K562 (cell line): ENCODE measurements around the gene SRGAP3. TPM values are rescaled to one million over a fixed set of nuclear protein-coding genes. Genes with fewer than 3 reads are reported as not detected.

Experiments
- ATAC-seq: fragments of 200-7000 bp; cut with Tn5 transposase; 3 replicates; pipeline ENCODE4 v1.9.1; 2020; ENCODE audit warnings: moderate library complexity
- BruUV-seq: library from RNA; stranded (reverse); fragments of 400-500 nt; replicated peaks from 2 replicates; lab custom pipeline; 2021; lab: Mats Ljungman, UMichigan
- CTCF ChIA-PET: fragments of 300-600 bp; formaldehyde crosslinking; extraction: SDS; loops from one replicate; lab custom pipeline; 2021; ENCODE audit warnings: low intra/inter-chr PET ratio; lab: Yijun Ruan, JAX
- POLR2A ChIA-PET: fragments of 300-600, 350-650 bp; sonication (Branson Sonifier 250); formaldehyde crosslinking; extraction: SDS; loops from one replicate; lab custom pipeline; 2021; ENCODE audit warnings: antibody characterized with exemption, inconsistent platforms; lab: Yijun Ruan, JAX
- DNase-seq, 4 experiments: peaks; one replicate each; pipeline versions ENCODE4 v3.0.0 to v3.0.0-alpha.2; 2011 to 2018; ENCODE audit warnings: low spot score in 3 of 4, mixed read lengths in 3 of 4; ENCODE audit errors: extremely low read depth in 1 of 4
- FAIRE-seq: peaks from 2 replicates; lab custom pipeline; 2011; peaks lifted over from hg19 to GRCh38; lab: Jason Lieb, UNC
- H2AFZ ChIP-seq: 2 replicates; pipeline ENCODE4 v1.6.0; 2011; ENCODE audit warnings: low read depth, low read length, control low read depth, inconsistent platforms
- H3K27ac ChIP-seq: fragments of 200-600 bp; 3 replicates; pipeline ENCODE4 v1.8.0; 2011; ENCODE audit warnings: low read depth, mild to moderate bottlenecking, control low read depth, inconsistent platforms, low read length, moderate library complexity, mixed read lengths; ENCODE audit errors: extremely low read depth
- H3K27me3 ChIP-seq, 2 experiments: fragments of 300-600 bp in 1 of 2; 2 replicates in 1 of 2; 3 replicates in 1 of 2; pipeline versions ENCODE4 v1.6.0 to v1.8.0; 2011; ENCODE audit warnings: inconsistent platforms in 2 of 2, low read length in 2 of 2, mild to moderate bottlenecking in 1 of 2, mixed read lengths in 1 of 2, moderate library complexity in 1 of 2; ENCODE audit not compliant: control insufficient read depth in 2 of 2, insufficient read depth in 2 of 2
- H3K36me3 ChIP-seq: fragments of 300-600 bp; 3 replicates; pipeline ENCODE4 v1.8.0; 2011; ENCODE audit warnings: mild to moderate bottlenecking, low read length, inconsistent platforms; ENCODE audit not compliant: control insufficient read depth, insufficient read depth
- H3K4me1 ChIP-seq, 2 experiments: fragments of 200-600 bp in 1 of 2; replicated peaks in 1 of 2; 2 replicates in 1 of 2; 3 replicates in 1 of 2; pipeline versions ENCODE4 v1.5.1 to v1.8.0; 2011; ENCODE audit warnings: inconsistent platforms in 2 of 2, low read length in 2 of 2, mild to moderate bottlenecking in 1 of 2, mixed read lengths in 1 of 2, moderate library complexity in 1 of 2; ENCODE audit not compliant: control insufficient read depth in 2 of 2, insufficient read depth in 2 of 2
- H3K4me2 ChIP-seq: 2 replicates; pipeline ENCODE4 v1.6.1; 2011; ENCODE audit warnings: low read length, control low read depth, inconsistent platforms, mixed read lengths; ENCODE audit not compliant: insufficient read depth
- H3K4me3 ChIP-seq: fragments of 200-600 bp; sonication (generic), shearing (Covaris generic); 2 replicates; pipeline ENCODE4 v1.5.1; 2016; ENCODE audit warnings: control low read depth, inconsistent platforms
- H3K79me2 ChIP-seq: fragments of 200-600 bp; 3 replicates; pipeline ENCODE4 v1.8.0; 2011; ENCODE audit warnings: low read length, inconsistent platforms; ENCODE audit not compliant: control insufficient read depth, insufficient read depth
- H3K9ac ChIP-seq, 2 experiments: 2 replicates each; pipeline versions ENCODE4 v1.6.0 to v1.6.1; 2011; ENCODE audit warnings: low read depth in 2 of 2, low read length in 2 of 2, control low read depth in 1 of 2, inconsistent platforms in 1 of 2, mild to moderate bottlenecking in 1 of 2, mixed read lengths in 1 of 2; ENCODE audit not compliant: insufficient read depth in 1 of 2
- H3K9me1 ChIP-seq: one replicate; pipeline ENCODE4 v1.6.0; 2011; ENCODE audit warnings: inconsistent platforms, mild to moderate bottlenecking, low read length, moderate library complexity; ENCODE audit not compliant: control insufficient read depth, insufficient read depth
- H3K9me3 ChIP-seq: replicated peaks from 2 replicates; pipeline ENCODE4 v1.5.1; 2011; ENCODE audit warnings: low read depth, low read length, inconsistent platforms; ENCODE audit not compliant: control insufficient read depth, insufficient read depth
- H4K20me1 ChIP-seq: replicated peaks from 2 replicates; pipeline ENCODE4 v1.6.1; 2011; ENCODE audit warnings: low read length, inconsistent platforms, mixed read lengths; ENCODE audit not compliant: control insufficient read depth, insufficient read depth
- ARID3B ChIP-seq: fragments of 250-450 bp; sonication (Bioruptor Pico); IDR thresholded peaks from 2 replicates; pipeline ENCODE4 v1.4.0; 2020; ENCODE audit warnings: borderline replicate concordance
- ATF1 ChIP-seq, 2 experiments: fragments of 450-650 bp in 1 of 2; IDR thresholded peaks; 2 replicates each; pipeline ENCODE4 v1.6.1; 2016; ENCODE audit warnings: missing compliant biosample characterization in 1 of 2, missing genetic modification characterization in 1 of 2
- BCOR ChIP-seq: fragments of 450-650 bp; IDR thresholded peaks from 2 replicates; pipeline ENCODE4 v1.6.1; 2016
- CC2D1A ChIP-seq: fragments of 450-650 bp; IDR thresholded peaks from 2 replicates; pipeline ENCODE4 v1.6.1; 2017; ENCODE audit warnings: mild to moderate bottlenecking
- DACH1 ChIP-seq: fragments of 450-650 bp; IDR thresholded peaks from 2 replicates; pipeline ENCODE4 v1.6.1; 2018; ENCODE audit not compliant: partially characterized antibody
- DMBX1 ChIP-seq: fragments of 250-450 bp; sonication (Bioruptor Pico); IDR thresholded peaks from 2 replicates; pipeline ENCODE4 v1.8.0; 2022; ENCODE audit warnings: inconsistent platforms, mild to moderate bottlenecking, moderate library complexity, borderline replicate concordance
- EP400 ChIP-seq: fragments of 450-650 bp; IDR thresholded peaks from 2 replicates; pipeline ENCODE4 v1.6.1; 2017; ENCODE audit warnings: antibody characterized with exemption, mild to moderate bottlenecking, moderate library complexity
- ERF ChIP-seq: fragments of 450-650 bp; formaldehyde crosslinking; IDR thresholded peaks from 2 replicates; pipeline ENCODE4 v1.4.0; 2020; ENCODE audit warnings: mild to moderate bottlenecking, mixed read lengths
- HLTF ChIP-seq: fragments of 450-650 bp; IDR thresholded peaks from 2 replicates; pipeline ENCODE4 v1.6.1; 2016
- NFE2L1 ChIP-seq: fragments of 450-650 bp; IDR thresholded peaks from 2 replicates; pipeline ENCODE4 v1.6.1; 2016; ENCODE audit warnings: missing genetic modification characterization, low read depth, mild to moderate bottlenecking, missing compliant biosample characterization, moderate library complexity, borderline replicate concordance
- RCOR1 ChIP-seq, 2 experiments: IDR thresholded peaks; 2 replicates each; pipeline ENCODE4 v1.6.1; 2012; ENCODE audit warnings: low read depth in 2 of 2, low read length in 2 of 2, borderline replicate concordance in 1 of 2, improper control_type of control experiment in 1 of 2
- TAF7 ChIP-seq: fragments of 450-650 bp; IDR thresholded peaks from 2 replicates; pipeline ENCODE4 v1.6.1; 2016; ENCODE audit warnings: missing genetic modification characterization, missing compliant biosample characterization
- ZFPM2 ChIP-seq: fragments of 250-450 bp; sonication (Bioruptor Pico); IDR thresholded peaks from 2 replicates; pipeline ENCODE4 v1.5.1; 2022; ENCODE audit warnings: mild to moderate bottlenecking
- ZNF12 ChIP-seq: sonication (generic); formaldehyde crosslinking; IDR thresholded peaks from 2 replicates; pipeline ENCODE4 v1.4.0; 2020; ENCODE audit warnings: mild to moderate bottlenecking, missing genetic modification reagents
- ZSCAN32 ChIP-seq: fragments of 450-650 bp; formaldehyde crosslinking; IDR thresholded peaks from 2 replicates; pipeline ENCODE4 v1.4.0; 2020; ENCODE audit warnings: mild to moderate bottlenecking, moderate library complexity
- WGBS: fragments of 100-300 bp; shearing (Covaris generic); methylation state at CpG from one replicate; pipeline ENCODE4 v1.1.6; 2016; ENCODE audit warnings: low coverage, mixed read lengths; ENCODE audit not compliant: insufficient coverage; ENCODE audit errors: missing lambda C conversion rate; 5-methylcytosine and 5-hydroxymethylcytosine counted together
- in situ Hi-C: fragments of 300-500 bp; cut with MboI; formaldehyde crosslinking; loops from 4 replicates; pipeline ENCODE4 v1.15.0; 2018; ENCODE audit warnings: inconsistent platforms, mixed read lengths
- intact Hi-C: fragments of 100-400 bp; cut with micrococcal nuclease; formaldehyde crosslinking; loops from 2 replicates; pipeline ENCODE4 v1.14.2; 2022
- polyA plus RNA-seq, 8 experiments: library from polyadenylated mRNA; depleted of rRNA in 4 of 8; stranded (reverse) in 5 of 8; unstranded in 3 of 8; fragments of >200 nt; fragmentation: Nextera tagmentation in 2 of 8; fragmentation: Illumina TruSeq in 1 of 8; extraction: Ambion mirVana in 2 of 8; extraction: Trizol in 1 of 8; gene quantifications; 2 replicates each; pipeline versions ENCODE4 v1.2.1 to v1.2.3, GENCODE V29; 2011 to 2014; ENCODE audit warnings: inconsistent platforms in 1 of 8, missing spikeins in 1 of 8
- total RNA-seq, 7 experiments: library from RNA; depleted of rRNA in 6 of 7; stranded (reverse); fragments of >200 nt in 6 of 7; fragmentation: Illumina TruSeq in 2 of 7; extraction: Trizol in 2 of 7; gene quantifications; 2 replicates each; pipeline versions ENCODE4 v1.2.1 to v1.2.3, GENCODE V29; 2011 to 2021; ENCODE audit warnings: low replicate concordance in 1 of 7
- TF ChIP-seq, protein P1 (sequence below): fragments of 250-450 bp; sonication (Bioruptor Pico); IDR thresholded peaks from 2 replicates; pipeline ENCODE4 v1.8.0; 2022; ENCODE audit warnings: moderate library complexity, mild to moderate bottlenecking, inconsistent platforms

The SRGAP3 gene
- total and polyA plus RNA-seq, 9 of the 15 experiments (the other 6 are each of a cell fraction or from before 2014, with no cell fraction given): 0.11 to 0.85 (median 0.35) TPM; not detected in 2

- BruUV-seq: no TSS peak
- H3K36me3 ChIP-seq: no peaks in the 10 kb centered on the region
- ChIA-PET CTCF (no interaction called here), POLR2A (interaction anchor here (0.8 kb wide), 1 partner anchor 10 kb away, joined by 5 read pairs; no protein-coding TSS in a partner anchor)
- H3K4me1 ChIP-seq: no peaks in the 10 kb centered on the region
- FAIRE-seq: no peak
- no peaks in the 10 kb centered on the region for H3K9me3 ChIP-seq
- H3K4me3 ChIP-seq: no peak overlapping the region
- H3K9ac ChIP-seq: no peak overlapping the region
- intact Hi-C loops (no loop called here), in situ Hi-C loops (no loop called here)
- no peaks in the 10 kb centered on the region for H3K9me1 ChIP-seq
- ATAC-seq: no peak
- H2AFZ ChIP-seq: no peak overlapping the region
- H4K20me1 ChIP-seq: no peaks in the 10 kb centered on the region
- no peak overlapping the region for H3K27ac ChIP-seq
- 2% methylated on average over 5 of the region's 5 CpGs for WGBS
- H3K27me3 ChIP-seq: peaks cover 14 to 57% of the 10 kb centered on the region in 2 experiments
- DNase-seq: no peak
- no peak overlapping the region for H3K4me2 ChIP-seq
- no peaks in the 10 kb centered on the region for H3K79me2 ChIP-seq
- TF ChIP-seq DMBX1 (CRISPR knock-in tag) (no peak), DACH1 (no peak), TAF7 (tag) (no peak), BCOR (no peak), ERF (CRISPR knock-in tag) (no peak), CC2D1A (no peak), ARID3B (CRISPR knock-in tag) (no peak), ZFPM2 (CRISPR knock-in tag) (no peak), ZSCAN32 (CRISPR knock-in tag) (no peak), NFE2L1 (no peak), ATF1 (CRISPR knock-in tag; IDR thresholded peaks at IDR 0.05) (no peak), ATF1 (tag; IDR thresholded peaks at IDR 0.05) (no peak), RCOR1 (IDR thresholded peaks at IDR 0.05; ENCODE audit: borderline replicate concordance in 1 of 2, low read depth in 2 of 2, low read length in 2 of 2) (no peak), EP400 (no peak), HLTF (no peak), ZNF12 (CRISPR knock-in tag) (no peak)
- TF ChIP-seq, protein P1, sequence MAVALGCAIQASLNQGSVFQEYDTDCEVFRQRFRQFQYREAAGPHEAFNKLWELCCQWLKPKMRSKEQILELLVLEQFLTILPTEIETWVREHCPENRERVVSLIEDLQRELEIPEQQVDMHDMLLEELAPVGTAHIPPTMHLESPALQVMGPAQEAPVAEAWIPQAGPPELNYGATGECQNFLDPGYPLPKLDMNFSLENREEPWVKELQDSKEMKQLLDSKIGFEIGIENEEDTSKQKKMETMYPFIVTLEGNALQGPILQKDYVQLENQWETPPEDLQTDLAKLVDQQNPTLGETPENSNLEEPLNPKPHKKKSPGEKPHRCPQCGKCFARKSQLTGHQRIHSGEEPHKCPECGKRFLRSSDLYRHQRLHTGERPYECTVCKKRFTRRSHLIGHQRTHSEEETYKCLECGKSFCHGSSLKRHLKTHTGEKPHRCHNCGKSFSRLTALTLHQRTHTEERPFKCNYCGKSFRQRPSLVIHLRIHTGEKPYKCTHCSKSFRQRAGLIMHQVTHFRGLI (CRISPR knock-in tag): no peak
Observed at GRCh38 chr3:9056581-9056980, 192.9 kb downstream of the SRGAP3 start.
